NCI-H2081 treated with DMSO at 0.1 percent for 48 hours (cell line): ENCODE results near the gene SRP68.
"Not testable (repeated sequence)": the region's sequence is repeated elsewhere in the genome, so short reads cannot be mapped to it uniquely, and the experiment has no call there.

Experiments used
- DNase-seq: peaks from one replicate; lab custom pipeline; 2025; lab: John Stamatoyannopoulos, UW

The SRP68 gene

GRCh38 chr17:76076765-76077583 is 4.7 kb upstream of the SRP68 start:
- DNase-seq: no peak

DNA sequence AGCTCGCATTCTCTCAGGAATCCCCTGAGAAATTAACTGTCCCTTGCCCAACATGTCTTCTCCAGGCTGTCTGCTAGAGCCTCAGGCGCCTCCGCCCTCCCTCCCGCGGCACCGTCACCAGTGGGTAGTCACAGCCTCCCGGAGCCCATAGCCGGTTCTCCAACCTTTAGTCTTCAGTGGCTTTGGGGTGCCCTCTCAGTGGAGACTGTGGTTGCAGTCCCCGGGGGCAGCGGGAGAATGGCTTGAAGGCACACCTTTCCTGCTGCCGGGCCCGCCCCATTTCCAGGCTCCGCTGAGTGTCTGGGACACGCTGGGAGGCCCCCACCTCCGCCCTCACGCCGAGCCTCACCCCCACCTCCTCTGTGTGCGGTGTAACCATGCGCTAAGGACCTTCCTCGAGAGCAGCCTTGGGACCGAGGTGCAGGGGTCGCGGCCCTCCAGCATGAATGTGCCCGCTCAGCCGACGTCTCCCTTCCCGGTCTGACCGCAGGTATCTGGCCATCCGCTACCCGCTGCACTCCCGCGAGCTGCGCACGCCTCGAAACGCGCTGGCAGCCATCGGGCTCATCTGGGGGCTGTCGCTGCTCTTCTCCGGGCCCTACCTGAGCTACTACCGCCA is 3.9 kb upstream of the SRP68 start:
- DNase-seq: no peak

DNA sequence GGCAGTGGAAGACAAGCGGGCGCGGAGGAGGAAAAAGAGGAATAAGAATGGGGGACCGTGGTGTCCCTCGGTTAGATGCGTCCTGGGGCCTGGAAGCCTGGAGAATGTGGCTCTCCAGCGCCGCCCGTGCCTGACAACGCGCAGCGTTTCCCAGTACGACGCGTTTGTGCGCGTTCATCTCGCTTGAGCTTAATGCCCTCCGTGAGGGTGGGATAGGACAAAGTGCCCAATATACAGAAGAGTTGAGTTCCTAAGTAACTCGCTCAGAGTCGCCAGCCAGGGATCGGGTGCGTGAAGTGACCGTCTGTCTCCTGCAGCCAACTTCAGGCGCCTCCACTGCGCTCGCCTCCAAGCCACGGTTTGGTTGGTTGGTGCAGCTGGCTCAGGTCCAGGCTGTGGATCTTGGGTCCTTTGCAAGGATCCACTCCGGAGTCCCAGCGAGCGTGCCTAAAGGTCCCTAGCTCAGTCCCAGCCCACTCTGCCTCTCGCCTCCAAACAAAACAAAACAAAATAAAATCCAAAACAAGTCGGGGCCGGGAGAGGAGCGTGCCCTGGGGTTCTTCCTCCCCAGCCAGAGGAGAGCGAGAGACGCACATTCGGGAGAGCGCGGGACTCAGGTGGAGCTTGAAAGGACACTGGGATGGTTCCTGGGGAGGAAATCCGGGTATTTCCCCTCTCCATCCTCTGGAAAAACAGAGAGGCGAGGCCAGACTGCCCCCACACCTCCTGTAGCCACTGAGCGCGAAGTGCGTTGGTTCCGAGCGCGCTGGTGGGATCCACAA is 3.2 kb upstream of the SRP68 start:
- DNase-seq: no peak

GRCh38 chr17:76074390-76075363 is 2.4 kb upstream of the SRP68 start, which contains the start of gene GALR2:
TSS of gene GALR2 (plus strand) at chr17:76074781. CDS start at chr17:76074884, 103 bp downstream.
- no peak for DNase-seq

GRCh38 chr17:76071531-76072147 is 678 bp downstream of the SRP68 start:
- DNase-seq: no peak

- no peak for DNase-seq
Observed at GRCh38 chr17:76065775-76066174, 6.5 kb downstream of the SRP68 start.

- no peak for DNase-seq
Observed at GRCh38 chr17:76063875-76064546, 8.3 kb downstream of the SRP68 start.

DNA sequence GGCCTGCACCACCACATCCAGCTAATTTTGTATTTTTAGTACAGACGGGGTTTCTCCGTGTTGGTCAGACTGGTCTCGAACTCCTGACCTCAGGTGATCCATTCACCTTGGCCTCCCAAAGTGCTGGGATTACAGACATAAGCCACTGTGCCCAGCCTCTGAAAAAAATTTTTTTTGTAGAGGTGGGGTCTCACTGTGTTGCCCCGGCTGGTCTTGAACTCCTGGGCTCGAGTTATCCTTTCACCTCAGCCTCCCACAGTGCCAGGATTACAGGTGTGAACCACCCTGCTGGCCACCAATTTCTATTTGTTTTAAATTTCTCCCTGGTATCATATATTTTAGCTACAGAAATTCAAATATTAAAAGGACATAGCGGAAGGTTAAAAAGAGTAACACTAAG is 14.1 kb downstream of the SRP68 start:
- DNase-seq: not testable (repeated sequence)

DNA sequence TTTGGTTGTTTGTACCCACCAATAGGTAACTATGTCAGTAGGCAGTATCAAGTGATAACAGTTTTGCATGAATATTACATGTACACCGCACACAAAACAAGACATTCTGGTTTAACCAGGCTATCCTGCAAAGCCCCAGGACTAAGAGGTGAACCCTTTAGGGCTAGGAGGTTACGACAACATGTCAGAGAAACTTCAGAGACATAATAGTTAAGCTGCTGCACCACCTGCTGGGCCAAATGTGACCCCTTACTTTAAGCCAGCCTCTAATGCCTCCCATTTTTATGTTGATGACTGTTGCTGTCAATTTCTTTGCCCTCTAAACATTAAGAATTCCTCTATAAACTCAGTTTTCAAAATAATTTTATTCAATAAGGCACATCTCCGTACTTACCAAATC is 15.4 kb downstream of the SRP68 start:
- DNase-seq: no peak

GRCh38 chr17:76054112-76054476 is 18.2 kb downstream of the SRP68 start:
- DNase-seq: no peak

DNA sequence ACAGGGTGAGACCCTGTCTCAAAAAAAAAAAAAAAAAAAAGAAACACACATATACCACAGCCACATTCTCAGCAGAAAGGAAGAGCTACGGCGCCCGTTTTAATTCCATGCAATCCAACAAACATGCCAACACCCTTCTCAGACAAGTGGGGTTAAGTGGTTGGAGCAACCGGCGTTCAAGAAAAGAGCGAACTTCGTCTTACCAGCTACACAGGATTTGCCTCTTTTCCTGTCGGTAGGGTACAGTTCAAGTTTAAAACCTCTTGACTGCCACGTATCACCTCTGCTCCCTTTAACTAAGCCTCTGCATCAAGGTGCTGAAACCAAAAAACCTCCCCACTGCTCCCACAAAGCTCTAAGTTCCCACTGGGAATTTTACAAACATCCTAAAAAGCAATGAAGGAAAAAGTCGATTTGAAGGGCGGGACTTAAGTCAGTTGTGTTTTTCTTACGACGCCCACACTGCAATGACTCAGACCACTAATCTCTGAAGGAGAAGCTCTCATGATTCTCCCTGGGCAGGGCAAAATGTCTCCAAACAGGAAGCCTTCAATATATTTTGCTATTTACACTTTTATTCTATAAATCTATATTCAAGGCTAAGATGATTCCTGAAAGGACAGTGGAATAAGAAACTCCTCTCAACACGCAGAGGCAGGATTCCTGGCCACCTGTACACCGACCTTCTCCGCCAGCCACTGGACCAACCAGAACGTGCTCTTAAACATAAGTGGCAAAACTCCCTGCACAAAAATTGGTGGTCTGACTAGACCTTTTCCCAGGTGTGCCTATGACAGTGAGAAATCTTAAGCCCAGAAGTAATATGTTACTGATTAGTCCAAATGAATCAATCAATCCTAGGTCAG is 18.8 kb downstream of the SRP68 start:
- DNase-seq: no peak

GRCh38 chr17:76051561-76051960 is 20.8 kb downstream of the SRP68 start:
- DNase-seq: no peak

DNA sequence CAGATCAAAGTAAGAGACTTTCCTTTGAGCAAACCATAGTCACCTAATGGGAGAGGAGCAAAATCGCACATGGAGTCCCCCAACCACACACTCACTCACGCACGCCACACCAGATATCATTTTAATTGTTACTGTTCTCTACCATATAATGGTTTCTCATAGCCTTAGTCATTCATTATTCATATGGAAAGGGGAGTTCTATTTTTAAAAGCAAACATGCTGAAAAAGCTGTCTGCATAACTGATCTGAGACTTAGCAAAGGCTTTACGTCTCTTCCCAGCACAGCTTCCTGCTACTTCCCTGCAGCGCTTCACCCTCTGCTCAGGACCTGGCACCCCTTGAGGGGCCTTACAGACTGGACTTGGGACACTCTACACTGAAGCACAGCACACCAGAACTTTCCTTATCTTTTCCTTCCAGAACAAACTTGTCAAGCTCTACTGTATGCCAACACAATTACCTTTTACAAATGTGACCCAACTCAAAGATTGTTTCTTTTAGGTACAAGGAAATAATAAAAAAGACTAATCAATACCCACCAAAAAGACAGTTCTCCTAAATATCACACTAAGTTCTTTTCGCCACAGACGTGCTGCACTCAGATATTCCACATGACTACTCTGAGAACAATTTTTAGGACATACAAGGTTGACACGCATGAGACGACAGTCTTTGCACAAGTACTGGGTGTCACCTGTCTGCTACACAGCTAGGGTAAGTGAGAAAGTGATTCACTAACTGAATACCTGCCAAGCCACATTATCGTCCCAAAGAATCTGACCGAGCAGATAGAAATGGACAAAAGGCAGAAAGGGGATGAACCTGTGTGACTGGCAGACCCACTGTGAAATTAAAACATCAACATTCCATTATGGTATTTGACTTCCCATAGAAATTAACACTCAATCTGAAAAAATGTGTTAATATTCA is 21.5 kb downstream of the SRP68 start:
- DNase-seq: no peak

GRCh38 chr17:76049836-76050537 is 22.3 kb downstream of the SRP68 start:
- DNase-seq: no peak

DNA sequence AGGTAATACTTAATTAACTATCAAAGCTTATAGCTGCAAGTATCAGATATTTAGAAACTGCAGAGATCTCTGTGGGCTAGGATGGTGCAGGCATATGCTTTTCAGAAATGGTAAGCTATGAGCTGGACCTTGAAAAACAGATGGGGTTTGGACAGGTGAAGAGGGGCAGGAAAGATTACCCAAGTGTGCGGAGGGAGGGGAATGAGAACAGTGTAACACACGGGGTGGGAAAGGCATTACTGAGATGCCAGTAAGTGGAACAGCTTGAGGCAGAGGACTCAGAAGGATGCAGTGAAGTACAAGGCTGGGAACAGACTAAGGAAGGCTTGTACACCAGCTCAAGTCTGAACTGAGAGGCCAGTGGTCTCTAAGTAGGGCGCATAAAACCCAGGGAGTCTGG is 23.1 kb downstream of the SRP68 start:
- DNase-seq: no peak

DNA sequence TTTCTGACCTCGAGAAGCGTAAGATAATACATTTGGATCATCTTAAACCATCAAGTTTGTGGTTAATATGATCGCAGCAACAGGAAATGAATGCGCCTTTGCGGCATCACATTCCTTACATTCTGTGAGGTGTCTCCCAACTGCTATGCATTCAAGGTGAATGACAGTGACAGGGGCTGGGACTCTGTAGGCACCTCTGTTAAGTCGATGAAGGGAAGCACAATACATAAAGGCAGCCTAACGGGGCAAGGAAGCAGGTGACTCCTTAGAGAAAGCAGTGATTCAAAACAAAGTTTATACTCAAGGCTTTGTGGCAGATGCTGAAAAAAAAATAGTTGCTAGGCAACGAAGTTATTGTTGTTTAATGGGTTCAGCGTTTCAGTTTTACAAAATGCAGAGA is 23.6 kb downstream of the SRP68 start:
- no peak for DNase-seq

DNA sequence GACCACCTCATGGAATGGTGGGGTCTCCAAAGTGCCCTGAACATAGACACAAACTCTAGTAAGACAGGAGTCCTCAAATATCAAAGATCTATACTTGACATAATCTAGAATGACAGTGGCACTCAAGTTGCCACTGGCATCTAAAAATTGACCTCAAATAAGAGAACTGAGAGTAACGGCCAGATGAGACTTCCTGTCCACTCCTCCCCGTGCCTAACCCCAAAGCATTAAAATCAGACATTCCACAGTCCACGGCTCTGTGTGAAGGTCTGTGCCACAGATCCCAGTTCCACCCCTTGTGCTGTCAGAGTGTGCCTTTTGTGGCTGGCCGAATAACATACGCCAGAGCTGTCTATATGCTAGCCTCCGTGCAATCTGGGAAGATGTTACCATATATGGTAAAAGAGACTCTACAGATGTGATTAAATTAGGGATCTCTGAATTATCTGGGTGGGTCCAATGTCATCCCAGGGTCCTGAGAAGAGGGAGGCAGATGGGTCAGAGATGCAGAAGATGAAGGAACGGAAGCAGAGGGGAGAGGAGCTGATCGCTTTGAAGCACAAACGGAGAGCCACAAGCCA is 24.2 kb downstream of the SRP68 start:
- no peak for DNase-seq

DNA sequence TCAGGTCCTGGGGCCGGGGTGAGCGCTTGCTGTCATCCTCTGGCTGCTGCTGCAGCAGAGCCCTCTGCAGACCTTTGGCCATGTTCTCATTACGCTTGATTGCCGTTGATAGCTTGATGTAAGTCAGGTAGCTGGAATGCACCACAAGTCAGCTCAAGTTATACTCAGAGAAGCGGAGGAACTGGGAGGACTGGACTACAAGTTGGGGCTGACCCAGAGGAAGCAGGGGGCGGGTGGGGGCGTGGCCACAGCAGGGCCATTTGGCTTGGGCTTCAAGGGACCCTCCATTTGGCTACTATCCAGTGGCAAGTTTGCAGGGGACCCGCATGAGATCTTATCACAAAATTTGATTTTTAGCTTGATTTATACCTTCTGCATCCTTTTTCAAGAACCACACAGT is 26.3 kb downstream of the SRP68 start:
- DNase-seq: no peak
